CD1c-positive myeloid dendritic cell (primary cell): Measurements from ENCODE around the gene GJC2.

ENCODE experiments used
- DNase-seq: peaks from one replicate; pipeline ENCODE4 v3.0.0-alpha.2; 2016; ENCODE audit errors: extremely low spot score

GJC2 gene

GRCh38 chr1:228145463-228146416 is 4.0 kb upstream of the GJC2 start:
- DNase-seq = no peak

- no peak for DNase-seq
These were observed 3.1 kb upstream of the GJC2 start for GRCh38 chr1:228146417-228147150.

- no peak for DNase-seq
These were observed 2.5 kb upstream of the GJC2 start for GRCh38 chr1:228147151-228147693.

GRCh38 chr1:228147768-228148167 is 2.0 kb upstream of the GJC2 start:
- no peak for DNase-seq

GRCh38 chr1:228148196-228148861 is 1.4 kb upstream of the GJC2 start:
- no peak for DNase-seq

DNA sequence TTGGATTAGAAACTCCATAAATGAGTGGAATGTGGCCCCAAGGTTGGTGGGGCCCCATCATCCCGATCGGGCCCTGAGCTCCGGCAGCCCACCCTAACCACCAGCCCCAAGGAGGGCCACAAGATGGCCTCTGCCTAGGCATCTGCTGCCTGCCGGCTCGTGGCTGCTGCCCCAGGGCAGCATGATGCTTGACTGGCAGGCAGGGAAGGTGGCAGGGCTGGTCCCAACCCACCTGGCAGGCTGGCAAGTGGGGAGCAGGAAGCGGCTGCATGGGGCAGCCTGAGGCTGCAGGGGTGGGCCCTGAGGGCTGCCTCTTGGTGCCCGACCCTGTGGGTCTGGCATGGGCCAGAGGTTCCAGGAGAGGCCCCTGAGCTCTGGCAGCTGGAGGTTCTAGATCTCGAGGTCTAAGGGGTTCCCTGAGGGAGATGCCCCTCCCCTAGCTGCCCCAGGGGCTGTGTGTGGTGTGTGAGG is 760 bp upstream of the GJC2 start:
- no peak for DNase-seq

DNA sequence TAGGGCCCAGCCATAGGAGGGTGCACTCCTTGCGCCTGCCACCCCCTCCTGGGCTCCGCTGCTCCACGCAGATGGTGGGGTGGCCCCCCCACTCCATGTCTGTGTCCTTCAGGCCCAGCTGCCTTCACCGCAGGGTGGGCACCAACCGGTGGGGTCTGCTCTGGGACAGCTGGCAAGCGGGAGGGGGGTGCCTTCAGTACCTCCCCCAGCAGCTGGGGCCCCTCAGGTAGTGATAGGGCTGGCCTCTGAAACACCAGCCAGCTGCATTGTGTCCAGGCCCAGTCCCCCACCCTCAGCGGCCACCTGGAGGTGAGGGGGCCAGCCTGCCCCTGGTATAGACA is 360 bp downstream of the GJC2 start:
- no peak for DNase-seq

DNA sequence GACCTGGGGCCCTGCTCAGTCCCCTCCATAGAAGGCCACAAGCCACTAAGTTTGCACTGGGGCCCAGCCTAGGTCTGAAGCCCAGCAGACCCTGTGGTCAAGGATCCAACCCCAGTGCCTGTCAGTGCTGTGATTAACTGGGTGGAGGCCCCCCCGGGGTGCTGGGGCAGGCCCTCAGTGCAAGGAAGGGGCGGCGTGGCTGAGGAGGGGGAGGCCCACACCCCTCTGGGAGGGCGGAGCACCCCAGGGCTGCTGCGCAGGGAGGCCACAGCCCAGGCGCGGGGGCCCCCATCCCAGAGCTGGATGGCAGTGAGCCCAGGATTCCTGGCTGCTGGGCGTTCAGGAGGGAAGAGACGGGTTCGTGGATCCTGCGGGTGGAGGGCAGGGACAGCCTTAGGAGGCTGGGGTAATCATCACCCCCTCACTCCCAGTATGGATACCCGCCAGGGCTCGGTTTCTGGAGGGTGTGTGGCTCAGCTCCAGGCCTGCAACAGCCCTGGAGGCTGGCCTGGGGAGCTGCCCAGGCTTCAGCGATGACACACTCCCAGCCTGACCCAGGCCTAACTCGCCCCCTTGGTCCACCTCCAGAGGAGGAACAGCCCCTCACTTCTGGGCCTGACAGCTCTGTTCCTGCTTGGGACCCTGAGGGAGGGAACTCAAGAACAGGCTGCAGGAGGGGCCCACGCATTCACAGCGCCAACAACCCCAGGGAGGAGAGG is 890 bp downstream of the GJC2 start:
- no peak for DNase-seq

DNA sequence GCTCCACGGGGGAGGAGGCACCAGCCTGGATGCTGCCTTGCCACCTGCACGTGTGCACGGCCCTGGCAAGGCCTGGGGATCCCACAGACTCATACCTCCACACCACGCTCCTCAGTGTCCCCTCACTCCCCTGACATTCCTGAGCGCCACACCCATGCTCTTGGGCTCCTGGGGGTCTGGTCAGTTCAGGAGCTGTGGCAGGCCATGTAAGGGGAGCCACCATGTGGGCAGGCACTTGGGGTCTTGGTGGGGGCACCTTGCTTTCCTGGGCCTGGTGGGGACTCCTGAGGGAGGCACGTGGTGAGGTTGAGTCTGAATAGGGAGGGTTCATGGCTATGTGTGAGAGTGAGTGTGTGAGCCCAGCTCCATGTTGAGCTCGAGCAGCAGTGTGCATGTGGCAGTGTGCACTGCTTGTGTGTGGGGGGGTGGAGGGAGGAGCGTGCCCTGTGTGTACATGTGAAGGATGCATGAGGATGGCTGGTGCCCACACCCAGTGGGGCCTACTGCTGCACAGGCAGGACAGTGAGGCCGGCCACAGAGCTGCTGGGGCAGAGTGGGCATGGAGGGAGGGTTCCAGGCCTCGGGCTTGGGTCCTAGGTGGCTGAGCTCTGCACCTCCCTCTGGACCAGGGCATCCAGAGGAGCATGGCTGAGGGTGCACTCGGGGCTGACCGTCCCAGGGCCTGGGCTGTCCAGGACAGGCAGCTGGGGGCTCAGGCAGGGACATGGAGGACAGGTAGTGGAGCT is 1.6 kb downstream of the GJC2 start:
- DNase-seq = no peak

GRCh38 chr1:228152097-228152917 is 2.6 kb downstream of the GJC2 start:
- DNase-seq = no peak

GRCh38 chr1:228152918-228153258 is 3.2 kb downstream of the GJC2 start:
- DNase-seq = no peak

- DNase-seq = no peak
These were observed 4.4 kb downstream of the GJC2 start for GRCh38 chr1:228154021-228154669.

DNA sequence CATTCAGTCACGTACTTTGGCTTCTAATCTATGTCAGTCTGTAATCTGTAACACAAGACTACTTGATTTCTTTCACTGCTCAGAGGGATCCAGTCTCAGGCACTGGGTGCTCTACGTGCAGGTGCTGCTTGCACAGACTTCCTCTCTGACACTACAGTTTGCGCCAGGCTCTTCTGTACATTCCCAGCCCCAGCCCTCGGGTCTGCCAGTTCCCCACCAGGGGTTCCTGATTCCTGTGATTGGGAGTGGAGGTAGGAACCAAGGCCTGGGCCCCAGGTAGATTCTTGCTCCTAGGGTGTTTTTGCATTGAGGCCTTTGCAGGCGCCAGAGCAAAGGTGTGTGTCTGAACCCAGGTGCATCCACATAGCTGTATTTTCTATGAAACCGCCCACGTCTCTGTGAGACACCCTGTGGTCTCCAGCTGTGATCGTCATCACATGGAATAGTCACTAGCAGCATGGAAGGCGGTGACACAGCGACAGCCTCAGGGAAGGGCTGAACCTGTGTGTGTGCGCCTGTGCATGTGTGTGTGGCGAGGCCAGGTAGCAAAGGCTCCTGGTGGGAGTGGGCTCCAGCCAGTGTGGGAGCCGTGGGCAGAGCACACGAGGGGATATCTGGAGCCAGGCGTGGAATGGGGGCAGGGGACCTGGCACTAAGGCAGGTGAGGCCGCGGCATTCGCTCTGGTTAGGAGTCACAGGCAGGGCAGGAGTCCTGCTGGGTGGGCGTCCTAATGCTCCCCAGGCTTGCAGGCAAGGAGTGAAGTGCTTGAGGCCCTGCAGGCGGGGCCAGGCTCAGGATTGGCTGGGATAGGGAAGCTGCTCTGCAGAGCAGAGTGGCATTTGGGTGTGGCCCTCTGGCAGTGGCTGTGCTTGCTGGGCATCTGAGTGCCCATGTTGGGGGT is 5.2 kb downstream of the GJC2 start:
- no peak for DNase-seq

- DNase-seq = no peak
These were observed 6.1 kb downstream of the GJC2 start for GRCh38 chr1:228155596-228156514.

GRCh38 chr1:228156515-228156881 is 6.8 kb downstream of the GJC2 start:
- no peak for DNase-seq

DNA sequence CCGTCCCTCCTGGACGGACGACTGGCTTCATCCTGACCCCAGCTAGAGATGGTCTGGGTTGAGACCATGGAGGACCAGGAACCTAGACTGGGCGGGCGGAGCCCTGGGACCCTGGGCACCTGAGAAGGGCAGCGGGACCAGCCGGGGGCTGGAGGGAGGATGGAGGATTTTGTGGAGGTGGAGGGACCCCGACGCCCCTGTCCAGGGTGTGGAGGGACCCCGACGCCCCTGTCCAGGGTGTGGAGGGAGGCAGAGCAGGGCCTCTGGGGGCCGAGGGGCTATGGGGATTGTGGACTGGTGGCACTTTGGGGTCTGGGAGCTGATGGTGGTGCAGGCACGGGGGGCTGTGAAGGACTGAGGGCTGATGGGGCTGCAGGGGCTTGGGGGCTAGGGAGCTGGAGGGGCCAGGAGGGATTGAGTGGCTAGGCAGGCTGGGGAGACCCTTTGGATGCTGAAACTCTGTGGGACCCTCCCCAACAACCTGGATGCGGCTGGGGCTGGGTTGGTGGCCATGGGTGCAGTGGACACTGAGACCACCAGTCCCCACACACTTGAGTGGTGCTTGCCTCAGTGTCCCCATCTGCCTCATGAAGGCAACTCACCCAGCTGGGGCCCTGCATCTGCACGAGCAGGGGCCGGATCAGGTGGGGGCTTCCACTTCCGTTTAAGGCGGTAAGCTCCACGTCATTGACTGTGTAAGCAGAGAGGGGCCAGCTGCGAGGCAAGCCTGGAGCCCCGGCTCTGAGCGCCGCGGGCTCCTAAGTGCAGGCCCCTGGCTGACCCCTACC is 7.4 kb downstream of the GJC2 start:
- no peak for DNase-seq

DNA sequence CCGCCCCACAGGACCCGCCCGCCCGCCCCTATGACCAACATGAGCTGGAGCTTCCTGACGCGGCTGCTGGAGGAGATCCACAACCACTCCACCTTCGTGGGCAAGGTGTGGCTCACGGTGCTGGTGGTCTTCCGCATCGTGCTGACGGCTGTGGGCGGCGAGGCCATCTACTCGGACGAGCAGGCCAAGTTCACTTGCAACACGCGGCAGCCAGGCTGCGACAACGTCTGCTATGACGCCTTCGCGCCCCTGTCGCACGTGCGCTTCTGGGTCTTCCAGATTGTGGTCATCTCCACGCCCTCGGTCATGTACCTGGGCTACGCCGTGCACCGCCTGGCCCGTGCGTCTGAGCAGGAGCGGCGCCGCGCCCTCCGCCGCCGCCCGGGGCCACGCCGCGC is 8.0 kb downstream of the GJC2 start:
- DNase-seq = no peak
